NCI-H1092 treated with DMSO at 0.1 percent for 48 hours (cell line): ENCODE data around the gene VSIG10L2.

ENCODE experiments used
- DNase-seq: peaks from one replicate; lab custom pipeline; 2025; lab: John Stamatoyannopoulos, UW

VSIG10L2 gene

GRCh38 chr11:125929445-125930075, 16.3 kb upstream of the VSIG10L2 start:
- DNase-seq = no peak

GRCh38 chr11:125930076-125930450, 15.8 kb upstream of the VSIG10L2 start:
- DNase-seq = no peak

- no peak for DNase-seq
These were observed 14.7 kb upstream of the VSIG10L2 start for GRCh38 chr11:125931116-125931515.

GRCh38 chr11:125931668-125932067, 14.2 kb upstream of the VSIG10L2 start:
- no peak for DNase-seq

GRCh38 chr11:125932301-125932700, 13.5 kb upstream of the VSIG10L2 start:
- DNase-seq = no peak

GRCh38 chr11:125933030-125933813, 12.6 kb upstream of the VSIG10L2 start:
- no peak for DNase-seq

GRCh38 chr11:125934473-125934872, 11.4 kb upstream of the VSIG10L2 start:
- no peak for DNase-seq

- DNase-seq = no peak
These were observed 10.8 kb upstream of the VSIG10L2 start for GRCh38 chr11:125935056-125935455.

- DNase-seq = no peak
These were observed 10.1 kb upstream of the VSIG10L2 start for GRCh38 chr11:125935618-125936199.

- no peak for DNase-seq
These were observed 7.4 kb upstream of the VSIG10L2 start for GRCh38 chr11:125938418-125938817.

- no peak for DNase-seq
These were observed 6.7 kb upstream of the VSIG10L2 start for GRCh38 chr11:125939081-125939521.

- no peak for DNase-seq
These were observed 5.7 kb upstream of the VSIG10L2 start for GRCh38 chr11:125940145-125940544.

- DNase-seq = no peak
These were observed 4.6 kb upstream of the VSIG10L2 start for GRCh38 chr11:125941267-125941618.

GRCh38 chr11:125941619-125942611, 3.9 kb upstream of the VSIG10L2 start:
- peak; percentile 73 for DNase-seq

GRCh38 chr11:125942771-125943428, 2.9 kb upstream of the VSIG10L2 start:
- no peak for DNase-seq

GRCh38 chr11:125943661-125944349, 2.0 kb upstream of the VSIG10L2 start:
- no peak for DNase-seq

GRCh38 chr11:125944350-125945010, 1.4 kb upstream of the VSIG10L2 start:
- DNase-seq = no peak

GRCh38 chr11:125945011-125945796, 640 bp upstream of the VSIG10L2 start:
- DNase-seq = no peak

GRCh38 chr11:125946712-125947418, 1.0 kb downstream of the VSIG10L2 start:
- no peak for DNase-seq
